ENCODE measurements around the gene PXDC1.

- no peak for TF ChIP-seq CTCF (IDR thresholded peaks at IDR 0.05)
- TF ChIP-seq POLR2AphosphoS5 (IDR thresholded peaks at IDR 0.05) = no peak
- no peak for TF ChIP-seq POLR2A (IDR thresholded peaks at IDR 0.05)
- no peak for TF ChIP-seq EP300 (IDR thresholded peaks at IDR 0.05)
Observed at GRCh38 chr6:3708540-3708939, 43.0 kb downstream of the PXDC1 start.
